AG09319 (cell line): ENCODE data around the gene MSL1.

Experiments
- DNase-seq: peaks from one replicate; pipeline ENCODE4 v3.0.0-alpha.2; 2010; ENCODE audit warnings: low read depth; ENCODE audit errors: extremely low read depth
- TF ChIP-seq, protein P1 (sequence below): IDR thresholded peaks from 2 replicates; pipeline ENCODE4 v1.5.1; 2011; ENCODE audit warnings: low read depth, mild to moderate bottlenecking, inconsistent platforms, low read length, moderate library complexity

The MSL1 gene

DNA sequence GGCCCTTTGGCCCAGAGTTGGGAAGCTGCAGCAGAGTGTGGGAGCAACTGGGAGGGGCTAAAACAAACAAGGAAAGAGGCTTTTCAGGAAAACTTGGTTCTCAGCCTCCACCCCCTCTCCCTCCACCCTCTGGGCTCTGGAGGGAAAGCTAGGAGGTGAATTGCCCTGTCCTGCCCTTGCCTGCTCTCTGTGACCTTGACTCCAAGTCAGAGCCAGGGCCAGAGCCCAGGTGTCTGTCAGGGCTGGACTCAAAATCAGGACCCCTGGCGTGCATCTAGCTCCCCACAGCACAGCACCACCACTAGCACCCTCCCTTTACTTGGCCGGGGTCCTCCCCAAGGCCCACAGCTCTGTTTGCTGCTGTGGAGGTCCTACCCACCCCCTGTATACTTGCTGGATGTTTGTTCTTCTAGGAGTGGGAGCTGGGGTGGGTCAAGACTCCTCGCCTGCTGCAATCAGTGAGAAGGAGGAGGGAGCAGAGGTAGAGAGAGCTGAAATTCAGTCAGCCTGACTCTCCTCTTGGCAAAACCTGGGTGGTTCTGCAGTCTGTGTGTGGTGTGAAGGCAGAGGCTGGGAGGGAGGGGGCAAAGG is 18.6 kb upstream of the MSL1 start:
- TF ChIP-seq, protein P1, sequence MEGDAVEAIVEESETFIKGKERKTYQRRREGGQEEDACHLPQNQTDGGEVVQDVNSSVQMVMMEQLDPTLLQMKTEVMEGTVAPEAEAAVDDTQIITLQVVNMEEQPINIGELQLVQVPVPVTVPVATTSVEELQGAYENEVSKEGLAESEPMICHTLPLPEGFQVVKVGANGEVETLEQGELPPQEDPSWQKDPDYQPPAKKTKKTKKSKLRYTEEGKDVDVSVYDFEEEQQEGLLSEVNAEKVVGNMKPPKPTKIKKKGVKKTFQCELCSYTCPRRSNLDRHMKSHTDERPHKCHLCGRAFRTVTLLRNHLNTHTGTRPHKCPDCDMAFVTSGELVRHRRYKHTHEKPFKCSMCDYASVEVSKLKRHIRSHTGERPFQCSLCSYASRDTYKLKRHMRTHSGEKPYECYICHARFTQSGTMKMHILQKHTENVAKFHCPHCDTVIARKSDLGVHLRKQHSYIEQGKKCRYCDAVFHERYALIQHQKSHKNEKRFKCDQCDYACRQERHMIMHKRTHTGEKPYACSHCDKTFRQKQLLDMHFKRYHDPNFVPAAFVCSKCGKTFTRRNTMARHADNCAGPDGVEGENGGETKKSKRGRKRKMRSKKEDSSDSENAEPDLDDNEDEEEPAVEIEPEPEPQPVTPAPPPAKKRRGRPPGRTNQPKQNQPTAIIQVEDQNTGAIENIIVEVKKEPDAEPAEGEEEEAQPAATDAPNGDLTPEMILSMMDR: no peak
- no peak for DNase-seq

DNA sequence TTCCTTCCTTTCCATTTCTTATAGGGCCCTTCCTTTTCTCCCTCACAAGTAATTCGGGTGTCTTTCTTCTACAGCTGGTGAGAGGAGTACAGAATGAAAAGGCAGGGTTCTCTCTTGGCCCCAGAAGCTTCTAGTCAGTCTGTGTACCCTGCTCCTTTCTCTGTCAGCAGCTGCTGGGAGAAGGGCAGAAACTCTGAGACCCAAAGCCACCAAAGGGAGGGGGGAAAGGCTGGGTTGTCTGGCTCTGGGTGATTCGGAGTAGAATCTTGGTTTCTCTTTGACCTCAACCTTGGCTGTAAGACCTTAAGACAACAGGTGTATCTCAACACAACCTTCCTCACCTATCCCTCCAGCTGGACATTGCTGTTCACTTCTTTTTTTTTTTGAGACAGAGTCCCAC is 18.1 kb upstream of the MSL1 start:
- no peak for DNase-seq
- TF ChIP-seq, protein P1: no peak

DNA sequence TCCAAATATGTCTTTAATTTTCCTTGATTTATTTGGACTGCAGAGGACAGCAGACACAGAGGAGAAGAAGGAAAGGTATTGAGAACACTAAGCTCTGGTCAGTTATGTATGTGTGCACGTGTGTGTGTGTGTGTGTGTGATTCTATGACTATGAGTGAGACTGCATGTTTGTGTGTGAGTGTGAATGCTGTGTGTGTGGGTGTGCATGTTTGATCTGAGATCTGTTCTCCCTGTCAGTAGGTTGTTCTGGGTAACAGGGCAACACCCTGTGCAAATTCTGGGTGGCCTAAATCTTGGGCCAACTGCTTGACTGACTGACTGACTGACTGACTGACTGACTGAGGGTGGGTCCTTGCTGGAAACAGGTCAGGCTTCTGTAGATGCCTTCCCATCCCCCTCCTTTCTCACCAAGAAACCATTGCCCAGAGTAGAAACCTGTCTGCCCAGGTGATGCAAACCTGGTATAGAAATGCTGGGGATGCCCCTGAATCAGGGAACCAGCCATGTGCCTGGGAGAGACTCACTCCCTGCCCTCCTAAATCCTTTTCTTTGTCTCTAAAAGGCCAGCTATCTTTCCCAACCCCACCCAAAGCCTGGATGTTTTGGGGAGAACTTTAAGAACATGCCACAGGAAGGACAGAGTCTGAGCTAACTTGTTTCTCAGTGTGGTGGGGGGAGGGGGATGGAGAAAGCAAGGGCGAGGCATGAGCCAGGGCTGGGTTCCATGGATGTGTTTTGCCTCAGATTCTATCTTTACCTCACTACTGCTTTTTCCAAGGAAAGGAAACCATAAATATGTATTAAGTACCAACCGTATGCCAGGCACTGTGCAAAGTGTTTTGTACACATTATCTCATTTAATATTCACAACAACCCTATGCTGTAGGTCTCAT is 16.9 kb upstream of the MSL1 start:
- TF ChIP-seq, protein P1: no peak
- DNase-seq: no peak

DNA sequence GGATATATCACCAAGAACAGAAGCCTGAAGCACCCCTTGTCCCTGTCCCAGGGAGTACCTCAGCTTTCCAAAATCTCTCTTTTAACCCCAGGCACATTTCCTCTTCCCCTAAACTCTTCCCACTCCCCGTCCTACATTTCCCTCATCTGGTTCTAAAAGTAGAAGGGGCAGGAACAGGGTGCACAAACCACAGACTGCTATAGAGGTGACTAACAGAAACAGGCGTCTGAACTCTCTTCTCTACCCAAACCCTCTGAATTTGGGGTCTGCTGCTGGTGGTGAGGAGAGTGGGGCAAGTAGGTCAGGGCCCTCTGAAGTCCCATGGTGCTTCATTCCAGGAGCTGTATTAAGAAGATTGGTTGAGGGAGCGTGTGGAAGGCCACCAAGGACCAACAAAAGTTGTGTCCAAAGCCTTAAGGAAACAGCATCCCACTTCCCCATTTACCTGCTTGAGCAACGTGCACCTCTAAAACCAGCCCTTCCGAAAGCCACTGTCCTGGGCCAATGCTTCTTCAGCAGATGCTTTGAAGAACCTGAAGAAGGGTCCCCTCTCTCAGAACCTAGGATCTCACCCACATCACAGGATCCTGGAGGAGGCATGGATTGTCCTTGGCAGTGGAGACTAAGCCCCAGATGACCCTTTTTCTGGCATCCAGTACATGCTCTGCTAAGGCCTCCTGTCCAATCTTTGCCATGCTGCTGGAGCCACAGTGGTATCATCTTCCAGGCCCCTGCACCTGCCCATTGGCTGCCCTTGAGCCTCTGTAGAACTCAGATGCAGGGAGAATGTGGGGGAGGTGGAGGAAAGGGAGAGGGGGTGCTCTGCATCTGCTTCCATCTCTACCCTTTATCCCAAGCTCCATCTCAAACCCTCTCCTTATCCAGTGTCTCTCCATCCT is 15.7 kb upstream of the MSL1 start:
- DNase-seq: no peak

DNA sequence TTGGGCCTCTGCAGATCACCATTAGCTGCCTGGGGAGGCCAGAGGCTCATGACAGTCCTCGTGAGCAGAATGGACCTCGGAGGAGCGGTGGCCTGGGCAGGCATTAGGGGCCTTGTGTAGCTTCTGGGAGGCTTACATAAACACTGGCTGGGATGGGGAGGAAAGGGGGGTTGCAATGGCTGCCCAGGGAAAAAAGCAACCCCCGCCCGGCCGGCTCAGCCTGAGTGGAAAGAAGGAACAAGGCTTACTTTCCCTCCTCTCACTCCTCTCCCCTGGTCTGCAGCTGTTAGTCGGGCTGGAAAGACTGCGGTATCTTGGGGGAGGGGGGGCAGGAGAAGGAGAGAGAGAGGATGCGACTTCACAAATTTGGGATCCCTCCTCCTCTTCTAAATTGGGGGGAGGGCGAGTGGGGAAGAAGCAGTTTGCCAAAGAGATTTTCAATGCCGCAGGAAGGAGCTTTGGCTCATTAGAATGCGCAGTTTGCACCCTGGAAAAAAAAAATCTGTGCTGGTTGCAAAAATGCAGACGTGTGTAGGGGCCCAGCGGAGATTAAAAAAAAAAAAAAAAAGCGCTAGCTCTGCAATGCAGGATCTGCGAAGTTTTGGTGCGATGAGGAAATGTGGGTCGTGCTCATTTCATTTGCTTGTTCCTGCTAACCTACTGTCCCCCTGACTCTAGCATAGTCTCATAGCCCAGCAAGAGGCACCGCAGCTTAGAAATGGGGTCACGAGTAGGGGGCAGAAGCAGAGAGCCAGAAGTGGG is 14.8 kb upstream of the MSL1 start:
- no peak for DNase-seq
- TF ChIP-seq, protein P1: no peak

More for the DNA sequence above, 15.7 kb upstream of the MSL1 start:
- TF ChIP-seq, protein P1: no peak

DNA sequence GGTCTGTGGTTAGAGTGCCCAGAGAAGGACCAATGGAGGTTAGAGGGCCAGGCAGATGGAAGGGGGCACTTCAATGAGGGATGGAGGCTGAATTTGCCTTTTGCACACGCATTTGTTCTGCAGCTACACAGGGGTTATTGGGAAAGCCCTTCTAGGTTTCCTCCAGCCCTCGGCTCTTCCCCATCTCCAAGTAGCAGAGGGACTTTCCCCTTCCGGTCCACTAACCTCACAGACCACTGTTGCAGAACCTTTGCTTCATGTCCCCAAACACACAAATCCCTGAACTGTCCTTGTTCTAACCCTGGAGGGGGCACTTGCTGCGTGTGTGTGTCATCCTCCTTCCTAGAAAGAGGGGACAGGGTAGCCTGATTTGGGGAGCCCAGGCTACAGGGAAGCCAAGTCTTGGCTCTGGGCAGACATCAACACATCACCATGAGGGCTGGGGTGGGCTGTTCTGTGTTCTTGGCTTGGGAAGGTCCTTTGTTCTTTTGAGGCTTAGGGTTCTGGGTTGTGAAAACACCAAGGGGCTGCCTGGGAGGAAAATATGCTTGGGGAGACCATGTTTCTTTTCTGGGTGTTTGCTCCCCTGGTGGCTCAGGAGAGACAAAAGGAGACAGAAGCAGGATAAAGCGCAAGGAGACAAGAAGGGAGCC is 14.1 kb upstream of the MSL1 start:
- TF ChIP-seq, protein P1: no peak; the same call in 1 of the 2 replicates
- DNase-seq: no peak
